Measurements from ENCODE around the gene SPG11.

DNA sequence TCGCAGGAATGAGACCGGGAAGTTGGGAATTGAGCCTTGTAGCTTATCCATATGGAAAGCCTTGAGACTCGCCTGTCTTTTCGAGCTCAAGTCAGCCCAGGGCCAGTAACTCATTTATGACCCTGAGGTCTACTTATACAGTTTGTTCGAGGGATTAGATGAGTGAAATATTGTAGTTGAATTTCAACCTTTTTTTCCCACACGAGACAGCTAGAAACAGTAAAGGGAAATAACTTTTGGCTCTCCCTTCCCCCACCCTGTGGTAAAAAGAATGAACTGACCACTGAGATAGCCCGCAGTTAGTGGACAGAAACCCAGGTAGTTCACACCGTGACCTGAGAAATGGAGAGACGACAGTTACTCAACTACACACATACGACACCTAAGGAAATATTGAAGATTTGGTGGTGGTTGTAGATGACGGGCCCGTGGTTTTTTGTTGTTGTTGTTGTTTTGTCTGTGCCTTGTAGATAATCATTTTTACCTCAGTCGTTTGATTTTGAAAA, 125.7 kb downstream of the SPG11 start:
- TF ChIP-seq FOXA2 (IDR thresholded peaks at IDR 0.05) (no peak), JUND (IDR thresholded peaks at IDR 0.05) (no peak), GABPA (IDR thresholded peaks at IDR 0.05 in 1 of 2, conservative IDR thresholded peaks at IDR 0.05 in 1 of 2) (no peak), HNF4G (IDR thresholded peaks at IDR 0.05) (no peak)
- TF ChIP-seq, protein P1, sequence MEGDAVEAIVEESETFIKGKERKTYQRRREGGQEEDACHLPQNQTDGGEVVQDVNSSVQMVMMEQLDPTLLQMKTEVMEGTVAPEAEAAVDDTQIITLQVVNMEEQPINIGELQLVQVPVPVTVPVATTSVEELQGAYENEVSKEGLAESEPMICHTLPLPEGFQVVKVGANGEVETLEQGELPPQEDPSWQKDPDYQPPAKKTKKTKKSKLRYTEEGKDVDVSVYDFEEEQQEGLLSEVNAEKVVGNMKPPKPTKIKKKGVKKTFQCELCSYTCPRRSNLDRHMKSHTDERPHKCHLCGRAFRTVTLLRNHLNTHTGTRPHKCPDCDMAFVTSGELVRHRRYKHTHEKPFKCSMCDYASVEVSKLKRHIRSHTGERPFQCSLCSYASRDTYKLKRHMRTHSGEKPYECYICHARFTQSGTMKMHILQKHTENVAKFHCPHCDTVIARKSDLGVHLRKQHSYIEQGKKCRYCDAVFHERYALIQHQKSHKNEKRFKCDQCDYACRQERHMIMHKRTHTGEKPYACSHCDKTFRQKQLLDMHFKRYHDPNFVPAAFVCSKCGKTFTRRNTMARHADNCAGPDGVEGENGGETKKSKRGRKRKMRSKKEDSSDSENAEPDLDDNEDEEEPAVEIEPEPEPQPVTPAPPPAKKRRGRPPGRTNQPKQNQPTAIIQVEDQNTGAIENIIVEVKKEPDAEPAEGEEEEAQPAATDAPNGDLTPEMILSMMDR (IDR thresholded peaks at IDR 0.05; ENCODE audit: low read depth, low read length, missing input control), result no peak
- TF ChIP-seq, protein P2, sequence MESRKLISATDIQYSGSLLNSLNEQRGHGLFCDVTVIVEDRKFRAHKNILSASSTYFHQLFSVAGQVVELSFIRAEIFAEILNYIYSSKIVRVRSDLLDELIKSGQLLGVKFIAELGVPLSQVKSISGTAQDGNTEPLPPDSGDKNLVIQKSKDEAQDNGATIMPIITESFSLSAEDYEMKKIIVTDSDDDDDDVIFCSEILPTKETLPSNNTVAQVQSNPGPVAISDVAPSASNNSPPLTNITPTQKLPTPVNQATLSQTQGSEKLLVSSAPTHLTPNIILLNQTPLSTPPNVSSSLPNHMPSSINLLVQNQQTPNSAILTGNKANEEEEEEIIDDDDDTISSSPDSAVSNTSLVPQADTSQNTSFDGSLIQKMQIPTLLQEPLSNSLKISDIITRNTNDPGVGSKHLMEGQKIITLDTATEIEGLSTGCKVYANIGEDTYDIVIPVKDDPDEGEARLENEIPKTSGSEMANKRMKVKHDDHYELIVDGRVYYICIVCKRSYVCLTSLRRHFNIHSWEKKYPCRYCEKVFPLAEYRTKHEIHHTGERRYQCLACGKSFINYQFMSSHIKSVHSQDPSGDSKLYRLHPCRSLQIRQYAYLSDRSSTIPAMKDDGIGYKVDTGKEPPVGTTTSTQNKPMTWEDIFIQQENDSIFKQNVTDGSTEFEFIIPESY (IDR thresholded peaks at IDR 0.05), result peak; percentile 35
- TF ChIP-seq, protein P3, sequence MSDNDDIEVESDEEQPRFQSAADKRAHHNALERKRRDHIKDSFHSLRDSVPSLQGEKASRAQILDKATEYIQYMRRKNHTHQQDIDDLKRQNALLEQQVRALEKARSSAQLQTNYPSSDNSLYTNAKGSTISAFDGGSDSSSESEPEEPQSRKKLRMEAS (IDR thresholded peaks at IDR 0.05), result no peak
